HEK293 (cell line): Measurements from ENCODE around the gene KRT74.

Experiments used
- CTCF ChIA-PET: fragments of 350-600 bp; formaldehyde crosslinking; extraction: SDS; loops from one replicate; lab custom pipeline; 2021; ENCODE audit warnings: antibody characterized with exemption; lab: Yijun Ruan, JAX
- POLR2A ChIA-PET: fragments of 300-600 bp; formaldehyde crosslinking; extraction: SDS; loops from one replicate; lab custom pipeline; 2020; ENCODE audit warnings: antibody characterized with exemption, inconsistent platforms; lab: Yijun Ruan, JAX
- H3K27ac ChIP-seq: fragments of 200-500 bp; sonication (Bioruptor generic); 2 replicates; pipeline ENCODE4 v1.5.1; 2014; ENCODE audit warnings: low read depth, low read length, control low read depth, inconsistent platforms; ENCODE audit errors: extremely low read depth
- H3K36me3 ChIP-seq, 2 experiments: fragments of 200-500 bp in 1 of 2; sonication (Bioruptor generic) in 1 of 2; 1 replicate in 1 of 2; 2 replicates in 1 of 2; pipeline ENCODE4 v1.5.1; 2014 to 2017; ENCODE audit warnings: inconsistent platforms in 2 of 2, low read length in 2 of 2; ENCODE audit not compliant: control insufficient read depth in 2 of 2, insufficient read depth in 1 of 2
- H3K4me1 ChIP-seq: fragments of 200-500 bp; sonication (Bioruptor generic); 2 replicates; pipeline ENCODE4 v1.5.1; 2014; ENCODE audit warnings: mild to moderate bottlenecking, low read length, inconsistent platforms; ENCODE audit not compliant: control insufficient read depth, insufficient read depth
- H3K4me3 ChIP-seq: 2 replicates; pipeline ENCODE4 v1.5.1; 2011; ENCODE audit warnings: low read depth, mild to moderate bottlenecking, control low read depth, low read length, moderate library complexity
- H3K9me3 ChIP-seq: fragments of 200-500 bp; sonication (Bioruptor generic); 2 replicates; pipeline ENCODE4 v1.5.1; 2014; ENCODE audit warnings: low read depth, low read length, inconsistent platforms; ENCODE audit not compliant: control insufficient read depth, insufficient read depth
- BCL11A ChIP-seq: fragments of 450-650 bp; formaldehyde crosslinking; IDR thresholded peaks from 2 replicates; pipeline ENCODE4 v1.5.1; 2016; ENCODE audit warnings: low read depth, missing biosample characterization, missing genetic modification characterization
- ELK4 ChIP-seq: IDR thresholded peaks from 2 replicates; pipeline ENCODE4 v1.6.1; 2011; ENCODE audit warnings: mild to moderate bottlenecking, low read depth, low read length, borderline replicate concordance
- GLIS2 ChIP-seq: fragments of 450-650 bp; formaldehyde crosslinking; IDR thresholded peaks from 2 replicates; pipeline ENCODE4 v1.5.1; 2016; ENCODE audit warnings: missing biosample characterization, missing genetic modification characterization
- KLF17 ChIP-seq: fragments of 450-650 bp; formaldehyde crosslinking; IDR thresholded peaks from 2 replicates; pipeline ENCODE4 v1.5.1; 2016; ENCODE audit warnings: missing biosample characterization, missing genetic modification characterization
- KLF7 ChIP-seq: fragments of 450-650 bp; formaldehyde crosslinking; IDR thresholded peaks from 2 replicates; pipeline ENCODE4 v1.5.1; 2016; ENCODE audit warnings: missing biosample characterization, missing genetic modification characterization, borderline replicate concordance
- OSR2 ChIP-seq: fragments of 450-650 bp; formaldehyde crosslinking; IDR thresholded peaks from 2 replicates; pipeline ENCODE4 v1.5.1; 2016; ENCODE audit warnings: missing biosample characterization, missing genetic modification characterization
- PRDM6 ChIP-seq: fragments of 450-650 bp; formaldehyde crosslinking; IDR thresholded peaks from 2 replicates; pipeline ENCODE4 v1.5.1; 2017; ENCODE audit warnings: missing biosample characterization, missing genetic modification characterization
- WT1 ChIP-seq: fragments of 450-650 bp; formaldehyde crosslinking; IDR thresholded peaks from 2 replicates; pipeline ENCODE4 v1.5.1; 2016; ENCODE audit warnings: missing biosample characterization, missing genetic modification characterization
- ZBTB21 ChIP-seq: fragments of 450-650 bp; formaldehyde crosslinking; IDR thresholded peaks from 2 replicates; pipeline ENCODE4 v1.5.1; 2017; ENCODE audit warnings: missing biosample characterization, missing genetic modification characterization
- ZNF16 ChIP-seq: fragments of 450-650 bp; formaldehyde crosslinking; IDR thresholded peaks from 2 replicates; pipeline ENCODE4 v1.5.1; 2016; ENCODE audit warnings: low read depth, missing biosample characterization, missing genetic modification characterization
- ZNF175 ChIP-seq: fragments of 450-650 bp; formaldehyde crosslinking; IDR thresholded peaks from 2 replicates; pipeline ENCODE4 v1.5.1; 2016; ENCODE audit warnings: missing biosample characterization, missing genetic modification characterization
- ZNF2 ChIP-seq: fragments of 450-650 bp; formaldehyde crosslinking; IDR thresholded peaks from 2 replicates; pipeline ENCODE4 v1.5.1; 2016; ENCODE audit warnings: missing biosample characterization, missing genetic modification characterization
- ZNF266 ChIP-seq: fragments of 450-650 bp; formaldehyde crosslinking; IDR thresholded peaks from 2 replicates; pipeline ENCODE4 v1.5.1; 2016; ENCODE audit warnings: missing biosample characterization, missing genetic modification characterization, low read depth
- ZNF311 ChIP-seq: fragments of 450-650 bp; formaldehyde crosslinking; IDR thresholded peaks from 2 replicates; pipeline ENCODE4 v1.5.1; 2017; ENCODE audit warnings: missing biosample characterization, missing genetic modification characterization, borderline replicate concordance
- ZNF350 ChIP-seq: fragments of 450-650 bp; formaldehyde crosslinking; IDR thresholded peaks from 2 replicates; pipeline ENCODE4 v1.5.0; 2017; ENCODE audit warnings: missing biosample characterization, mild to moderate bottlenecking, missing genetic modification characterization
- ZNF449 ChIP-seq: fragments of 450-650 bp; formaldehyde crosslinking; IDR thresholded peaks from 2 replicates; pipeline ENCODE4 v1.5.1; 2017; ENCODE audit warnings: missing biosample characterization, mild to moderate bottlenecking, missing genetic modification characterization, moderate library complexity
- ZNF473 ChIP-seq: fragments of 450-650 bp; formaldehyde crosslinking; IDR thresholded peaks from 2 replicates; pipeline ENCODE4 v1.5.1; 2017; ENCODE audit warnings: missing biosample characterization, missing genetic modification characterization
- ZNF548 ChIP-seq: fragments of 450-650 bp; formaldehyde crosslinking; IDR thresholded peaks from 2 replicates; pipeline ENCODE4 v1.5.1; 2016; ENCODE audit warnings: missing biosample characterization, missing genetic modification characterization
- ZNF560 ChIP-seq: fragments of 450-650 bp; formaldehyde crosslinking; IDR thresholded peaks from 2 replicates; pipeline ENCODE4 v1.5.1; 2017; ENCODE audit warnings: missing biosample characterization, missing genetic modification characterization, borderline replicate concordance
- ZNF610 ChIP-seq: fragments of 450-650 bp; formaldehyde crosslinking; IDR thresholded peaks from 2 replicates; pipeline ENCODE4 v1.5.1; 2016; ENCODE audit warnings: missing biosample characterization, missing genetic modification characterization, borderline replicate concordance
- ZNF623 ChIP-seq: fragments of 450-650 bp; formaldehyde crosslinking; IDR thresholded peaks from 2 replicates; pipeline ENCODE4 v1.5.1; 2016; ENCODE audit warnings: missing biosample characterization, missing genetic modification characterization
- ZNF660 ChIP-seq: fragments of 450-650 bp; IDR thresholded peaks from 2 replicates; pipeline ENCODE4 v1.5.1; 2018; ENCODE audit warnings: missing biosample characterization, mild to moderate bottlenecking, missing genetic modification characterization
- ZNF677 ChIP-seq: fragments of 450-650 bp; IDR thresholded peaks from 2 replicates; pipeline ENCODE4 v1.5.0; 2018; ENCODE audit warnings: missing biosample characterization, mild to moderate bottlenecking, missing genetic modification characterization, moderate library complexity
- ZNF692 ChIP-seq: fragments of 450-650 bp; formaldehyde crosslinking; IDR thresholded peaks from 2 replicates; pipeline ENCODE4 v1.5.1; 2016; ENCODE audit warnings: missing biosample characterization, missing genetic modification characterization

The KRT74 gene

GRCh38 chr12:52585946-52586345 lies 12.3 kb upstream of the KRT74 start (continued):
- TF ChIP-seq PRDM6 (tag by site-specific recombination) (no peak), ZNF623 (tag by site-specific recombination) (no peak), OSR2 (tag by site-specific recombination) (no peak), ZNF350 (no peak), ZNF610 (no peak), ZNF660 (no peak), ZNF266 (tag by site-specific recombination) (no peak), ZNF449 (no peak), ZNF677 (tag by site-specific recombination) (no peak), ZNF548 (no peak)

- no peak overlapping the region for H3K27ac ChIP-seq
- H3K9me3 ChIP-seq: no peaks in the 10 kb centered on the region
- no peaks in the 10 kb centered on the region for H3K4me1 ChIP-seq
- TF ChIP-seq BCL11A (tag by site-specific recombination): no peak
- TF ChIP-seq ZBTB21 (tag by site-specific recombination): no peak
- no peak for TF ChIP-seq ZNF2 (tag by site-specific recombination)
- TF ChIP-seq ZNF175 (tag by site-specific recombination): no peak
- no peak for TF ChIP-seq KLF17 (tag by site-specific recombination)
- TF ChIP-seq ZNF692 (tag by site-specific recombination): no peak
- no peak for TF ChIP-seq WT1
- no peak for TF ChIP-seq ZNF449
- H3K4me3 ChIP-seq: no peak overlapping the region
- POLR2A ChIA-PET: no interaction called here
- CTCF ChIA-PET: interaction anchor here (0.7 to 9.9 kb wide), 9 partner anchors 189 to 392 kb away, joined by 3 to 127 read pairs (median 6); no protein-coding TSS in a partner anchor
- H3K36me3 ChIP-seq: no peaks in the 10 kb centered on the region
These were observed 11.4 kb upstream of the KRT74 start for GRCh38 chr12:52585066-52585465.

GRCh38 chr12:52584156-52584682 lies 10.6 kb upstream of the KRT74 start:
- ChIA-PET CTCF (interaction anchor here (0.7 to 9.9 kb wide), 16 partner anchors 39 to 441 kb away, joined by 3 to 127 read pairs (median 5); no protein-coding TSS in a partner anchor), POLR2A (no interaction called here)

More at GRCh38 chr12:52584156-52584682, 10.6 kb upstream of the KRT74 start:
- H3K27ac ChIP-seq: no peak overlapping the region
- no peaks in the 10 kb centered on the region for H3K9me3 ChIP-seq
- no peaks in the 10 kb centered on the region for H3K4me1 ChIP-seq
- TF ChIP-seq ZNF473 (tag by site-specific recombination) (no peak), ZNF560 (tag by site-specific recombination) (no peak), ZNF16 (tag by site-specific recombination) (no peak), ELK4 (no peak), GLIS2 (tag by site-specific recombination) (no peak), KLF7 (tag by site-specific recombination) (no peak), ZNF311 (no peak)
- H3K4me3 ChIP-seq: no peak overlapping the region
- H3K36me3 ChIP-seq: no peaks in the 10 kb centered on the region
